Ovary (tissue), 3 donors: Measurements from ENCODE around the gene KCNB1.

Experiments
- CTCF ChIP-seq, 3 donors: fragments of 450-650 bp in 2 of 3; fragments of 200-600 bp in 1 of 3; IDR thresholded peaks; one replicate each; pipeline versions ENCODE4 v1.5.1 to v1.8.0; 2016 to 2022; ENCODE audit warnings: antibody characterized with exemption in 3 of 3, mild to moderate bottlenecking in 1 of 3
- POLR2A ChIP-seq: fragments of 450-650 bp; IDR thresholded peaks from one replicate; pipeline ENCODE4 v1.6.1; 2017; ENCODE audit warnings: antibody characterized with exemption, mild to moderate bottlenecking, moderate library complexity
- donor health status: DM: no; HTN: no; CAD: no.

GRCh38 chr20:49384437-49385434 lies 97.7 kb downstream of the KCNB1 start:
- TF ChIP-seq CTCF (IDR thresholded peaks at IDR 0.05) = no peak
- TF ChIP-seq POLR2A = no peak
